Coronary artery (tissue), 2 donors: ENCODE results near the gene SLC43A3.

Experiments
- DNase-seq: peaks from one replicate; pipeline ENCODE4 v3.0.0-alpha.2; 2017; ENCODE audit warnings: low spot score
- H3K27ac ChIP-seq, 2 donors: fragments of 200-600 bp; sonication (generic); one replicate each; pipeline ENCODE4 v1.5.1; 2016 to 2019
- H3K4me3 ChIP-seq: fragments of 200-600 bp; sonication (generic); 2 replicates; pipeline ENCODE4 v1.5.1; 2016; ENCODE audit warnings: mild to moderate bottlenecking, moderate library complexity
- TF ChIP-seq, protein P1 (sequence below): fragments of 200-600 bp; sonication (generic); IDR thresholded peaks from one replicate; pipeline ENCODE4 v1.5.1; 2019; ENCODE audit warnings: antibody characterized with exemption

The SLC43A3 gene

DNA sequence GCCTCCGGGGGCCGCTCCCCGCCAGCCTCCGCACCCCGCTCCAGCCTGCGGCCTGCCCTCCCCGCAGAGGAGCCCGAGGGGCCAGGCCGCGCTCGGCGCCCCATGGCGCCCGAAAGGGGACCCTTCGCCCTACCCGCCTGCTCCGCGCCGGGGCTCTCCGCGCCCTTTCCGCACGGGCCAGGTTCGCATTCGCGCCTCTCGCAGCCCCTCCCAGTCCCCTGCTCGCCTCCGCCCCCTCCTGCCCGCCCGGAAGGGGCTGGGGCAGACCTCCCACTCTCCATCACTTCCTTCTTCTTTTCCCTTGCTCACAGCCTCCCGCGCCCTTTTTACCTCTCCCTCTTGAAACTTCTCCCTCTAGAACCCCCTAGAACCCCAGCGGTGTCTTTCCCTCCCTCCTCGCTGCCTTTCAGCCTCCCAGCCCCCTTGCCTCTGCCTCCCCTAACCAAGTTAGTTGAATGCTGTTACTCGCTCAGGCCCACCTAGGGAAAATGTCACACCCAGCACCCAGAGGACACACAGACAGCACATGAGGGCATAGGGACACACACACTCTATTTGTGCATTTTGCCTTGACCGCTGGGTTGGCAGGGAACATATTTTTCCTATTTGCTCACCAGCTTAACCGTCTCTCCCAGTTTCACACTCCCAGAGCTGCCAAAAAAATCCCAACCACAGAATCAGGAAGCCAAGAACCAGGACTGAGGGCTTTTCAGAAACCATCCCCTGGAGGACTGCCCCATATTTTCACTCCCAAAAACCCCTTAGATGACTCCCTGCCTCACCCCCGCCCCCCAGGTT, at the start of gene SLC43A3:
SLC43A3 (minus strand) TSS at position 193 of the 798 bp plus-strand sequence. CDS start 949 bp downstream, outside the sequence.
- TF ChIP-seq, protein P1, sequence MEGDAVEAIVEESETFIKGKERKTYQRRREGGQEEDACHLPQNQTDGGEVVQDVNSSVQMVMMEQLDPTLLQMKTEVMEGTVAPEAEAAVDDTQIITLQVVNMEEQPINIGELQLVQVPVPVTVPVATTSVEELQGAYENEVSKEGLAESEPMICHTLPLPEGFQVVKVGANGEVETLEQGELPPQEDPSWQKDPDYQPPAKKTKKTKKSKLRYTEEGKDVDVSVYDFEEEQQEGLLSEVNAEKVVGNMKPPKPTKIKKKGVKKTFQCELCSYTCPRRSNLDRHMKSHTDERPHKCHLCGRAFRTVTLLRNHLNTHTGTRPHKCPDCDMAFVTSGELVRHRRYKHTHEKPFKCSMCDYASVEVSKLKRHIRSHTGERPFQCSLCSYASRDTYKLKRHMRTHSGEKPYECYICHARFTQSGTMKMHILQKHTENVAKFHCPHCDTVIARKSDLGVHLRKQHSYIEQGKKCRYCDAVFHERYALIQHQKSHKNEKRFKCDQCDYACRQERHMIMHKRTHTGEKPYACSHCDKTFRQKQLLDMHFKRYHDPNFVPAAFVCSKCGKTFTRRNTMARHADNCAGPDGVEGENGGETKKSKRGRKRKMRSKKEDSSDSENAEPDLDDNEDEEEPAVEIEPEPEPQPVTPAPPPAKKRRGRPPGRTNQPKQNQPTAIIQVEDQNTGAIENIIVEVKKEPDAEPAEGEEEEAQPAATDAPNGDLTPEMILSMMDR = no peak
- Histone ChIP-seq H3K4me3 (peak within 1 kb of the TSS; percentile 80), H3K27ac (peak within 1 kb of the TSS; percentile 91 to 99)
- peak; percentile 87 for DNase-seq

DNA sequence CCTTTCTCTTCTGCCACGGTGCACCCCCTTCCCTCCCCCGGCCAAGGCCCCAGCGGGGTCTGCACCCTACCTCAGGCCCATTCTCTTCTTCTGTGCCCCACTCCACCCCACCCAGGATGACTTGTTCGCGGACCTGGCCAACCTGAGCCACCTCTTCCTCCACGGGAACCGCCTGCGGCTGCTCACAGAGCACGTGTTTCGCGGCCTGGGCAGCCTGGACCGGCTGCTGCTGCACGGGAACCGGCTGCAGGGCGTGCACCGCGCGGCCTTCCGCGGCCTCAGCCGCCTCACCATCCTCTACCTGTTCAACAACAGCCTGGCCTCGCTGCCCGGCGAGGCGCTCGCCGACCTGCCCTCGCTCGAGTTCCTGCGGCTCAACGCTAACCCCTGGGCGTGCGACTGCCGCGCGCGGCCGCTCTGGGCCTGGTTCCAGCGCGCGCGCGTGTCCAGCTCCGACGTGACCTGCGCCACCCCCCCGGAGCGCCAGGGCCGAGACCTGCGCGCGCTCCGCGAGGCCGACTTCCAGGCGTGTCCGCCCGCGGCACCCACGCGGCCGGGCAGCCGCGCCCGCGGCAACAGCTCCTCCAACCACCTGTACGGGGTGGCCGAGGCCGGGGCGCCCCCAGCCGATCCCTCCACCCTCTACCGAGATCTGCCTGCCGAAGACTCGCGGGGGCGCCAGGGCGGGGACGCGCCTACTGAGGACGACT, 49.3 kb upstream of the SLC43A3 start:
- Histone ChIP-seq H3K27ac (no peak overlapping the region), H3K4me3 (peak overlapping the region; percentile 79)
- no peak for DNase-seq
- TF ChIP-seq, protein P1 = no peak

DNA sequence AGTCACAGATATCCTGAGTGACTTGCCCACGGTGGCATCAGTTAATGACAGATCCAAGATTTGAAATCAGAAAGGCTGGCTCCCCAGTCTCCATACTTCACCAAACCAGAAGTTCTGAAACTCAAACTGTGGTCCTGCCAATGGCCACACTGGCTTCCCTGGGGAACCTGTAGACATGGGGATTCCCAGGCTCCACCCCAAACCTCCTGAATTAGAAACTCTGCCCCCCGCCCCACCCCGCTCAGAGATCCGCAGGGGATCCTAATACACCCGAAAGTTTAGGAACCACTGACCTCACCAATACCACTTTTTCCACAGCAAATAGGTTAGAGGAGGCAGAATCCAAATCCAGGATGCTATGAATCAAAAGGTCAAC, 48.7 kb upstream of the SLC43A3 start:
- H3K27ac ChIP-seq = no peak overlapping the region
- TF ChIP-seq, protein P1 = no peak
- peak overlapping the region; percentile 79 for H3K4me3 ChIP-seq

DNA sequence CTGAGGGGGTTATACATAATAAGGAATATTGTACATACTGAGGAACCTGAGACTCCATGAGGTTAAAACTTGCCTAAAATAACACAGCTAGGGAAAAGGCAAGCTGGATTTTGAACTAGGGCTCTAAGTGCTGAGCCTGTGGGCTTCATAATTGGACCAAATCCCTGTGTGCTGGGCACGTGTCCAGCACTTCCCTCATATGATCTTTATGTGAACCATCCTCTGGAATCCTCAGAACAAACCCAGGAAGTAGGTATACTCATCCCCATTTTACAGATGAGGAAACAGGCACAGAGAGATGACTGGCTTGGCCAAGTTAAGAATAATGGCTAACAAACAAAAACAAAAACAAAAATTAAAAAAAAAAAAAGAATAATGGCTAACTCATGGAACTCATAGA, 48.3 kb upstream of the SLC43A3 start:
- DNase-seq = no peak
- Histone ChIP-seq H3K4me3 (no peak overlapping the region), H3K27ac (no peak overlapping the region)
- TF ChIP-seq, protein P1 = no peak

More for the DNA sequence above, 48.7 kb upstream of the SLC43A3 start:
- no peak for DNase-seq

DNA sequence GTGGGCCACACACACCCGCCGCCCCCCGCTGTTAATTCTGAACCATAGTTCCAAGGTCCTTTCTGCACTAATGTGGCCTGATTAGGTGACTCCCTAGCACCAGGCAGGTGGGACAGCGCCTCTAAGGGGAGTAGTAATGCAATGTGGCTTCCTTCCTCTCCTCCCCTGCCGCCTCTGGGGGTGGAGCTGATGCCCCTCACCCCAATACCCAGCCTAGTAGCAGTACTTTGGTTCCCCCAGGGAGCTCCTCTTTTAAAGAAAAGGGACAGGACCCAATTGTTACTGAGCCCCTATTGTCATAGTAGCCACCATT, 47.8 kb upstream of the SLC43A3 start:
- no peak for DNase-seq
- TF ChIP-seq, protein P1 = no peak
- Histone ChIP-seq H3K4me3 (no peak overlapping the region), H3K27ac (no peak overlapping the region)

DNA sequence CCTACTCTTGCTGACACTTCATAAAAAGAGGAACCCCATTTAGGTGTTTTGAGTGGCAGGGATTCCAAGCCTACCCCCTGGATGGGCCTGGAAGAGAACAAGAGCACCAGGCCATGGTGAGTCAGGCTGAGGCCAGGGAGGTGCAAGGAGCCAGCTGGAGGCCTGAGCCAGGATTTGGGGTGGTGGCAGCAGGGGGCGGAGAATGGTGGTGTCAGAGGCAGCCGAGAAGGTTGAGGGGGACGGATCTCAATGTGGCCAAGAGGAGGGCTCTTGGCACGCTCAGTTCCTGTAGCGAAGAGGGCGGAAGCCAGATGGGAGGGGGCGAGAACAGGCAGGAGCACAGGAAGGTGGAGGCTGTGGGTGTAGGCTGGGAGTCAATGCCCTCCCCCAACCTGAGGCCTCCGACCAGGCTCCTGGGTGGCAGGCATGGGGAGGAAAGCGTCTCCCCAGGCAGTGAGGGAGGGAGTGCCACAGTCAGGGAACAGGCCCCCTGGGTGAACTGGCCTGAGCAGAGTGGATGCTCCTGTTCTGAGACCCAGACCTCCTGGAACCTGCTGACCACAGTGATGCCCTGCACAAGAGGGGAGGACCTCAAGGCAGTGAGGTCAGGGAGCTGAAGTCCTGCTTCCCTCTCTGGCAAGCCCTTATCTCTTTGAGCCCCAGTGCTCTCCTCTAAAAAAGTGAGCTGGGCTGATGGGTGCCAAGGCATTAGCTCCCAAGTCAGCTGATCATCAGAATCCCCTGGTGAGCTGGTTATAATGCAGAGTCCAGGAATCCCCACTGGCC, 47.3 kb upstream of the SLC43A3 start:
- H3K27ac ChIP-seq = no peak overlapping the region
- DNase-seq = no peak
- H3K4me3 ChIP-seq = no peak overlapping the region
- TF ChIP-seq, protein P1 = no peak
